Middle frontal gyrus (tissue), 1 donor: Measurements from ENCODE around the gene PLEKHG7.
"Not testable (repeated sequence)": the region's sequence is repeated elsewhere in the genome, so short reads cannot be mapped to it uniquely, and the experiment has no call there.

Experiments used
- DNase-seq: peaks from one replicate; pipeline ENCODE4 v3.0.0-alpha.2; 2015; ENCODE audit warnings: low spot score; ENCODE audit errors: extremely low spot score

PLEKHG7 gene

GRCh38 chr12:92702754-92703679, at the start of gene PLEKHG7:
Gene PLEKHG7, plus strand, starts transcription at chr12:92702989. Its CDS starts 3,643 bp downstream, at chr12:92706632.
- DNase-seq: no peak

- DNase-seq: not testable (repeated sequence)
Observed at GRCh38 chr12:92654256-92654655, 48.5 kb upstream of the PLEKHG7 start.

- DNase-seq: no peak
Observed at GRCh38 chr12:92654929-92655328, 47.9 kb upstream of the PLEKHG7 start.

GRCh38 chr12:92656911-92657310, 45.9 kb upstream of the PLEKHG7 start:
- no peak for DNase-seq

GRCh38 chr12:92657770-92658169, 45.0 kb upstream of the PLEKHG7 start:
- no peak for DNase-seq

- DNase-seq: no peak
Observed at GRCh38 chr12:92658611-92659010, 44.2 kb upstream of the PLEKHG7 start.

GRCh38 chr12:92661269-92661668, 41.5 kb upstream of the PLEKHG7 start:
- DNase-seq: no peak

GRCh38 chr12:92665496-92665895, 37.3 kb upstream of the PLEKHG7 start:
- no peak for DNase-seq

GRCh38 chr12:92668739-92669138, 34.0 kb upstream of the PLEKHG7 start:
- no peak for DNase-seq

- DNase-seq: not testable (repeated sequence)
Observed at GRCh38 chr12:92671524-92671923, 31.3 kb upstream of the PLEKHG7 start.

- no peak for DNase-seq
Observed at GRCh38 chr12:92673756-92674155, 29.0 kb upstream of the PLEKHG7 start.

- no peak for DNase-seq
Observed at GRCh38 chr12:92674500-92674899, 28.3 kb upstream of the PLEKHG7 start.

- DNase-seq: no peak
Observed at GRCh38 chr12:92675092-92675865, 27.5 kb upstream of the PLEKHG7 start.

GRCh38 chr12:92676710-92677109, 26.1 kb upstream of the PLEKHG7 start:
- DNase-seq: no peak

- no peak for DNase-seq
Observed at GRCh38 chr12:92690601-92691000, 12.2 kb upstream of the PLEKHG7 start.

- no peak for DNase-seq
Observed at GRCh38 chr12:92695056-92695455, 7.7 kb upstream of the PLEKHG7 start.

- no peak for DNase-seq
Observed at GRCh38 chr12:92695577-92695976, 7.2 kb upstream of the PLEKHG7 start.

- DNase-seq: no peak
Observed at GRCh38 chr12:92696216-92696615, 6.6 kb upstream of the PLEKHG7 start.

- no peak for DNase-seq
Observed at GRCh38 chr12:92698474-92698873, 4.3 kb upstream of the PLEKHG7 start.

- DNase-seq: no peak
Observed at GRCh38 chr12:92701441-92701840, 1.3 kb upstream of the PLEKHG7 start.

GRCh38 chr12:92703786-92704185, 997 bp downstream of the PLEKHG7 start:
- DNase-seq: no peak

- DNase-seq: no peak
Observed at GRCh38 chr12:92706594-92706993, 3.8 kb downstream of the PLEKHG7 start.
